Middle frontal gyrus (tissue), 1 donor: ENCODE data around the gene CDH22.

Experiments used
- DNase-seq: peaks from one replicate; pipeline ENCODE4 v3.0.0-alpha.2; 2015; ENCODE audit warnings: low spot score; ENCODE audit errors: extremely low spot score

The CDH22 gene, protein sequence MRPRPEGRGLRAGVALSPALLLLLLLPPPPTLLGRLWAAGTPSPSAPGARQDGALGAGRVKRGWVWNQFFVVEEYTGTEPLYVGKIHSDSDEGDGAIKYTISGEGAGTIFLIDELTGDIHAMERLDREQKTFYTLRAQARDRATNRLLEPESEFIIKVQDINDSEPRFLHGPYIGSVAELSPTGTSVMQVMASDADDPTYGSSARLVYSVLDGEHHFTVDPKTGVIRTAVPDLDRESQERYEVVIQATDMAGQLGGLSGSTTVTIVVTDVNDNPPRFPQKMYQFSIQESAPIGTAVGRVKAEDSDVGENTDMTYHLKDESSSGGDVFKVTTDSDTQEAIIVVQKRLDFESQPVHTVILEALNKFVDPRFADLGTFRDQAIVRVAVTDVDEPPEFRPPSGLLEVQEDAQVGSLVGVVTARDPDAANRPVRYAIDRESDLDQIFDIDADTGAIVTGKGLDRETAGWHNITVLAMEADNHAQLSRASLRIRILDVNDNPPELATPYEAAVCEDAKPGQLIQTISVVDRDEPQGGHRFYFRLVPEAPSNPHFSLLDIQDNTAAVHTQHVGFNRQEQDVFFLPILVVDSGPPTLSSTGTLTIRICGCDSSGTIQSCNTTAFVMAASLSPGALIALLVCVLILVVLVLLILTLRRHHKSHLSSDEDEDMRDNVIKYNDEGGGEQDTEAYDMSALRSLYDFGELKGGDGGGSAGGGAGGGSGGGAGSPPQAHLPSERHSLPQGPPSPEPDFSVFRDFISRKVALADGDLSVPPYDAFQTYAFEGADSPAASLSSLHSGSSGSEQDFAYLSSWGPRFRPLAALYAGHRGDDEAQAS

GRCh38 chr20:46308258-46309157, at the start of gene CDH22:
Gene CDH22, minus strand, starts transcription at chr20:46308498. Its CDS starts 57,204 bp downstream, at chr20:46251294.
- no peak for DNase-seq

DNA sequence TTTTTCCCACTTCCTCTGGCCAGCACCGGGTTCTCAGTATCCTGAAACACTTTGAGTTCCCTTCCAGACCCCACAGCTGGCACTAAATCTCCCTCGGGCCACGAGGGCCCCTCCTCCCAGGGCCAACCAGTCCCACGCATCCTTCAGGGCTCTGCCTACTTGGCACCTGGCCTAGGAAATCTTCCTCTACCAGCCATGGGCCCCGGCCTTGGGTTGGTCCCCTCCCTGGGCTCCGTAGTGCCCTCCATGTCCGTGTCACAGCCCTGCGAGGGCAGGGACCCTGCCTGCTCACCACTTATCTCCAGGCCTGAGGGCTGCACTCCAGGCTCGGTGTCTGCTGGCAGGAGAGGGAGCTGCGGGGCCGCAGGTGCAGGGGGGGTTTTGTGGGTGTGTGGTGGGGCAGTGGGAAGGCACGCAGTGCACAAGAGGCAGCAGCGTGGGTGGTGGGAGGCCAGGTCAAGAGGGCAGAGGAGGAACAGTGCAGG, 48.8 kb upstream of the CDH22 start:
- DNase-seq, result no peak

- DNase-seq, result no peak
These were observed 48.1 kb upstream of the CDH22 start for GRCh38 chr20:46356195-46357029.

DNA sequence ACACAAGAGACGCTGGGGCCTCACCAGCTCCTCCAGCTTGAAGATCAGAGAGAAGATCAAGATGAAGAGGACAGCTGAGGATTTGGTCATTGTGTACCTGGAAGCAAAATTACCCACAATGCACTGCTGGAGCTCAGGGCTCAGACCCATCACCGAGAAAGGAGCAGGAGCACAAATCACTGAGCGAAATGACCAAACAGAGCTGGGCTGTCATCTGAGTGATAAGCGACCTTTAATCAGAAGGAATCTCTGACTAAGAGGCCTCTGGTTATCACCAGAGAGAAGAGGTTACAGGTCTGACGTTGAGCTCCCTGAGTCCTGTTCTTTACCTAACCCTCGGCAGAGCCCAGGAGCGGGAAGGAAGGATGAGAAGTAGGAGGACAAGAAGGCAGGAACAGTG, 47.5 kb upstream of the CDH22 start:
- DNase-seq, result no peak

DNA sequence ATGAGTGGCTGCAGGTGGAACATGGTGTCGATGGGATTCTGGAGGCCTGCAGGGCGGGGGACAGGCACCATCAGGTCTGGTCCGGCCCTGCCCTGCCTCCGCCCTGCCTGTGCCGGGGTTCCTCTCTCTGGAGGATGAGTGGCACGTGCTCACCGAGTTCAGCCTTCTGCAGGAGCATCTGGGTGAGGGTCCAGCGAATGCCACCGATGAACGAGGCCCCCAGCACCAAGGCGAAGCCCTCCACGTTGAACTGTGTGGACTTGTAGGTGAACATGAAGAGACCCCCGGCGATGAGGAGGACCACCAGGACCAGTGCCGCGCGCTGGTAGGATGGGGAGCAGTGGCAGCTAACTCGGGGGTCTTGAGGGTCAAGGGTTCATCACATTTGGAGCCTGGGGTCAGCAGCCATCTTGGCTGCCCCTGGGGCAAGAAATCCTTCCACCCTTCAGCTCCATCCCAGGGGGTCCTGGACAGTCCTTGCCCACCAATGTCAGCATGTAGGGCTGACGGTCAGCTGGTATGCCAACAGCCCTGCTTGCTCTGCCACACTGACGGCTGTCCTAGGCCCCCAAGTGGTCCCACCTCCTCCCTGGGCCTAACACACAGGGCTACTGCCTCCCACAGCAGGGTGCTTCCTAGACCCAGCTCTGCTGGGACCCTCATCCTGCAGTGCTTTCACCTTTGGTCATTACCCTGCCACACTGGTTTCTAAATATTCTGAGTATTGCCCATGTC, 46.8 kb upstream of the CDH22 start:
- DNase-seq, result no peak

DNA sequence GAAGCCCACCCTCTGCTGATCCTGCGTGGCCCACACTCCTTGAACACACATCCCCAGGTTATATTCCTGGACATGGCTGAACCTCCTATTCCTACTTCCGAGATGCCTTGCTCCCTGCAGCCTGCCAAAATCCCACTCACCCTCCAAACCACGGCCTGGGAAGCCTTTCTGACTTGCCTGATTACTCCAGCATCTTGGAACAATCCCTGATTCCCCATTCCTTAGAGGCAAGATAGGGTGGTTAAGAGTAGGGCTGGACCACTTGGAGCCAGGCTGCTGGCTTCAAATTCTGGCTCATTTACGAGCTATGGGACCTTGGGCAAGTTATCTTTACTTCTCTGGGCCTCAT, 45.9 kb upstream of the CDH22 start:
- DNase-seq, result no peak

DNA sequence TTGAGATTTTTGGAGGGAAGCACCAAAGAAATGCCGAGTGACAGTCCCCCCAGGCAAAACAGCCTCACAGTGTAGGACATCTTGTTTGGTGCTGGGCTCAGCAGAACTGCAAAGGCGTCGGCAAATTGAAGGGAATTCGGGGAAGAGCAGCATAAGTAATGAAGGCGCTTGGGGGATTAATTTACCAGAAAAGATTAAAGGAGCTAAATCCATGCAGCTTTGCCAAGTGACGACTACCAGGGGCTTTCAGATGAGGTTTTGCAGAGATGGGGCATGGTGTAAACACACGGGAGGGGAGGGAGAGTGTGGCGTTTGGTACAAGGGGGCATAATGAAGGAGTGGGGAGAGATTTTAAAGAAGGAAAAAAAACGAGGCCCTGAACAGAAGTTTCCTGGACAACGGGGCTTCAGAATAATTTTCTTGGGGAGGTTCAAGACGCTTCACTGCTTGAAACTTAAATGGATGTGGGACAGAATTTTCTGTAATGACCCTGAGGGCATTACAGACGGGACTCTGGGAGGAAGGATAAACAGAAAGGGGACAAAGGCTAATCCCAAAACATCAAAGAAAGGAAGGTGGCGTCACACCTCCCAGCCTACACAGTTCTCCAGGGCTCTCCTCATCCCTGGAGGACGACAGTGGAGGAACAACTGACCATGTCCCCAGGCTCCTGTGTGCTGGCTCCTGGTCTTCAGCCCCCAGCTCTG, 45.4 kb upstream of the CDH22 start:
- no peak for DNase-seq

GRCh38 chr20:46352370-46352938, 44.2 kb upstream of the CDH22 start:
- no peak for DNase-seq

- no peak for DNase-seq
These were observed 43.2 kb upstream of the CDH22 start for GRCh38 chr20:46351357-46352058.

DNA sequence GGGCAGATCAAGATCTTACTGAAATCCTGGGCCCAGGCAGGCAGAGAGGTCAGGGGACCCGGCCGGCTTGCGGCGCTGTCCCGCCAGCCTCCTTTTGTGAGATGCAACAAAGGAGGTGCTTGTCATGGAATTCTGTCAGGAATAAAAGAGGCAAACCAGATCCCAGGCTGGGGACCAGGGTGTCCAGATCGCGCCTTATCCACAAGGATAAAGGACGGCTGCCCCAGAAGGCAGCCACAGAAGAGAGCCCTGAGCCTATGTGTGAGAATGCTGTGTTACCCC, 42.6 kb upstream of the CDH22 start:
- DNase-seq, result no peak

DNA sequence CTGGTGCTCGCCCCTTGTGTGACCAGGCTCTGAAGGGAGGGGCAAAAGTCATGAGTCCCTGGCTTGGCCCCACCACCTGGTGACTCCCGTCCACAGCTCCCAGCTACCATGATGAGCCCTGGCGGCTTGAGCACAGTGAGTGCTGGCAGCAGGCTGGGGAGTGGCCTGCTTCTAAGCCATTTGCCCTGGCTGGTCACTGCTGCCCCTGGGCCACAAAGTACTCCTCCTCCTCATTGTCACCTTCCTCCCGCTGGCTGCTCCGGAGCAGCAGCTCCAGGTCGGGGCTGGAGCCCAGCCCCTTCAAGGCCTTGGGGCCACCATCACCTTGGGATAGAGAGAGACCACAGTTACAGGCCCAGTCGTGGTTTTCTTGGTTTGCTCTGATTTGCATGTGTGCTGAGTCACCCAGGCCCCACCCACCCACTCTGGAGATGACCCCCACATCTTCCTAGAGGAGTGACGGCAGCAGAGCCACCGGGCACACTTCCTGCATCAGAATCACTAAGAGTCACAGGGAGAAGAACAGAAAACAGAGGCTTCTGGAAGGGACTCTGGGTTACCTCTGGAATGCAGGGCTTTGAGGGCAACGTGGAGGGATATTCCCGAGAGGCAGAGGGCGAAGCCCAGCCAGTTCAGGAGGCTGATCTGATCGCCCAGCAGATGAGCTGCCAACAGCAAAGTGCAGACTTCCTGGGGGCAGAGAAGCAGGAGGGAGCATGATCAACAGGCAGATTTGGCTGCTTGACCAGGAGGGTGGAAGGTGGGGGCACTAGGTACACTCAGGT, 42.1 kb upstream of the CDH22 start:
- DNase-seq, result no peak

DNA sequence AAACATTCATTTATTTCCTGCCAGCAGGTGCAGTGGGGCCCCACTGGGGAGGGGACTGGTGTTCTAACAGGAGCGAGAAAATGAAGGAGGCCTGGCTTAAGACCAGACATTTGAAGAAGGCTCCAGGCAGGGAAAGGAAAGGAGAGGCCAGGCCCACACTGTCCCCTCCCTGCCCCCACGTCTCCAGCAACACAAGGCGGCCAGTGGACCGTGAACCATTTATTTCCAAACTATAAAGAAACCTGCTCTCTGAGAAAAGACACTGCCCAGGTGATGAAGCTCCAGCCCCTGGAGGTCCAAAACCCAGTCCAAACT, 41.4 kb upstream of the CDH22 start:
- DNase-seq, result no peak

GRCh38 chr20:46349035-46349741, 40.9 kb upstream of the CDH22 start:
- peak; percentile 66 for DNase-seq

GRCh38 chr20:46347841-46348803, 39.8 kb upstream of the CDH22 start:
- DNase-seq, result no peak

GRCh38 chr20:46346770-46347169, 38.5 kb upstream of the CDH22 start:
- DNase-seq, result no peak
